ENCODE results near the gene MTURN.

DNA sequence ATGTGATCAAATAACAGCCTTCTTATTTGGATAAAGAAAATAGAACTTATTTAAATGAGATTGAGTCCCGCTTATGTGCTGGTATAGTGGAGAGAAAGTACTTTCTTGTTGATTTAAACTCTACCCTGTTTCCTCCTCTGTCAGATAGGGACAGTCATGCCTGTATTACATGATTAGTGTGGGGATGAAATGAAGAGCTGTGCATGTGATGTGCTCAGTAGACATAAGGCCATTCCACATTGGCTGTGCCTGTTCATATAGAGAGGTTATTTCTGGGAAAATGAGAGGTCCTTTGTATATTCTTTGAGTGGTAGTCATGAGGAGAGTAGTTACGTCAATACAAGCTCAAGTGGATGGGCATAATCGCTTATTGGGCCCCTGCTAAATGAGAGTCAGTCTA lies 5.7 kb downstream of the MTURN start:
- TF ChIP-seq EZH2 (IDR thresholded peaks at IDR 0.05; ENCODE audit: borderline replicate concordance, low read depth, low read length, severe bottlenecking) (no peak), POLR2A (IDR thresholded peaks at IDR 0.05; ENCODE audit: low read depth, low read length) (no peak)
- TF ChIP-seq, protein P1, sequence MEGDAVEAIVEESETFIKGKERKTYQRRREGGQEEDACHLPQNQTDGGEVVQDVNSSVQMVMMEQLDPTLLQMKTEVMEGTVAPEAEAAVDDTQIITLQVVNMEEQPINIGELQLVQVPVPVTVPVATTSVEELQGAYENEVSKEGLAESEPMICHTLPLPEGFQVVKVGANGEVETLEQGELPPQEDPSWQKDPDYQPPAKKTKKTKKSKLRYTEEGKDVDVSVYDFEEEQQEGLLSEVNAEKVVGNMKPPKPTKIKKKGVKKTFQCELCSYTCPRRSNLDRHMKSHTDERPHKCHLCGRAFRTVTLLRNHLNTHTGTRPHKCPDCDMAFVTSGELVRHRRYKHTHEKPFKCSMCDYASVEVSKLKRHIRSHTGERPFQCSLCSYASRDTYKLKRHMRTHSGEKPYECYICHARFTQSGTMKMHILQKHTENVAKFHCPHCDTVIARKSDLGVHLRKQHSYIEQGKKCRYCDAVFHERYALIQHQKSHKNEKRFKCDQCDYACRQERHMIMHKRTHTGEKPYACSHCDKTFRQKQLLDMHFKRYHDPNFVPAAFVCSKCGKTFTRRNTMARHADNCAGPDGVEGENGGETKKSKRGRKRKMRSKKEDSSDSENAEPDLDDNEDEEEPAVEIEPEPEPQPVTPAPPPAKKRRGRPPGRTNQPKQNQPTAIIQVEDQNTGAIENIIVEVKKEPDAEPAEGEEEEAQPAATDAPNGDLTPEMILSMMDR (IDR thresholded peaks at IDR 0.05; ENCODE audit: extremely low read depth in 1 of 2, insufficient read depth in 1 of 2, low read depth in 1 of 2, low read length in 2 of 2): no peak
- TF ChIP-seq, protein P2, sequence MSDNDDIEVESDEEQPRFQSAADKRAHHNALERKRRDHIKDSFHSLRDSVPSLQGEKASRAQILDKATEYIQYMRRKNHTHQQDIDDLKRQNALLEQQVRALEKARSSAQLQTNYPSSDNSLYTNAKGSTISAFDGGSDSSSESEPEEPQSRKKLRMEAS (IDR thresholded peaks at IDR 0.05; ENCODE audit: insufficient read depth, insufficient read length): no peak

All from endothelial cell of umbilical vein (primary cell).